Astrocyte (in vitro differentiated cells and primary cell): ENCODE results near the gene TRIO. TPM values are rescaled to one million over a fixed set of nuclear protein-coding genes. Genes with fewer than 3 reads are reported as not detected.

Source experiments
- DNase-seq: peaks from one replicate; pipeline ENCODE4 v3.0.0-alpha.2; 2010; ENCODE audit warnings: low read depth
- FAIRE-seq: peaks from 2 replicates; lab custom pipeline; 2011; peaks lifted over from hg19 to GRCh38; lab: Jason Lieb, UNC
- H2AFZ ChIP-seq: 2 replicates; pipeline ENCODE4 v1.6.0; 2012; ENCODE audit warnings: low read depth, low read length, inconsistent platforms
- H3K27ac ChIP-seq: 2 replicates; pipeline ENCODE4 v1.5.1; 2011; ENCODE audit warnings: low read depth, low read length, inconsistent platforms
- H3K27me3 ChIP-seq: 2 replicates; pipeline ENCODE4 v1.6.0; 2011; ENCODE audit warnings: low read length, inconsistent platforms; ENCODE audit not compliant: insufficient read depth
- H3K36me3 ChIP-seq: 2 replicates; pipeline ENCODE4 v1.5.1; 2011; ENCODE audit warnings: low read length, inconsistent platforms; ENCODE audit not compliant: insufficient read depth
- H3K4me1 ChIP-seq: 2 replicates; pipeline ENCODE4 v1.5.1; 2011; ENCODE audit warnings: low read length, inconsistent platforms; ENCODE audit not compliant: insufficient read depth
- H3K4me2 ChIP-seq: 2 replicates; pipeline ENCODE4 v1.6.0; 2012; ENCODE audit warnings: low read length, inconsistent platforms
- H3K4me3 ChIP-seq: 2 replicates; pipeline ENCODE4 v1.5.1; 2011; ENCODE audit warnings: low read depth, mild to moderate bottlenecking, low read length, inconsistent platforms; ENCODE audit not compliant: insufficient read depth
- H3K79me2 ChIP-seq: 2 replicates; pipeline ENCODE4 v1.6.0; 2012; ENCODE audit warnings: mild to moderate bottlenecking, low read length, inconsistent platforms; ENCODE audit not compliant: insufficient read depth
- H3K9ac ChIP-seq: 2 replicates; pipeline ENCODE4 v1.6.0; 2012; ENCODE audit warnings: mild to moderate bottlenecking, low read length, inconsistent platforms
- H3K9me3 ChIP-seq: 2 replicates; pipeline ENCODE4 v1.5.1; 2012; ENCODE audit warnings: low read depth, mild to moderate bottlenecking, low read length, inconsistent platforms; ENCODE audit not compliant: insufficient read depth
- H4K20me1 ChIP-seq: 2 replicates; pipeline ENCODE4 v1.6.0; 2012; ENCODE audit warnings: low read length, inconsistent platforms; ENCODE audit not compliant: insufficient read depth
- H3K27ac Mint-ChIP-seq: one replicate; pipeline ENCODE4 v1.8.0; 2021; ENCODE audit warnings: mild to moderate bottlenecking, mixed read lengths; ENCODE audit not compliant: unreplicated experiment
- H3K27me3 Mint-ChIP-seq: one replicate; pipeline ENCODE4 v1.8.0; 2021; ENCODE audit warnings: low read depth, mixed read lengths; ENCODE audit not compliant: unreplicated experiment
- H3K36me3 Mint-ChIP-seq: one replicate; pipeline ENCODE4 v1.8.0; 2021; ENCODE audit warnings: low read depth, mixed read lengths; ENCODE audit not compliant: unreplicated experiment
- H3K4me1 Mint-ChIP-seq: one replicate; pipeline ENCODE4 v1.8.0; 2021; ENCODE audit warnings: low read depth, mixed read lengths; ENCODE audit not compliant: unreplicated experiment
- H3K4me3 Mint-ChIP-seq: one replicate; pipeline ENCODE4 v1.8.0; 2021; ENCODE audit warnings: mild to moderate bottlenecking, moderate library complexity, mixed read lengths; ENCODE audit not compliant: unreplicated experiment
- H3K9me3 Mint-ChIP-seq: one replicate; pipeline ENCODE4 v1.8.0; 2021; ENCODE audit warnings: mild to moderate bottlenecking, mixed read lengths; ENCODE audit not compliant: unreplicated experiment
- CTCF ChIP-seq: IDR thresholded peaks from 2 replicates; pipeline ENCODE4 v1.5.1; 2011; ENCODE audit warnings: low read depth, mild to moderate bottlenecking, inconsistent platforms, low read length, moderate library complexity; ENCODE audit not compliant: insufficient read depth
- EZH2 ChIP-seq: IDR thresholded peaks from 2 replicates; pipeline ENCODE4 v1.6.1; 2012; ENCODE audit warnings: mild to moderate bottlenecking, low read length, inconsistent platforms; ENCODE audit not compliant: insufficient read depth
- total RNA-seq: library from RNA; stranded (reverse); gene quantifications from 2 replicates; pipeline ENCODE4 v1.2.1, GENCODE V29; 2021

TRIO gene
- total RNA-seq, 1 donor from 2014 or later = 347 TPM

GRCh38 chr5:14316471-14316870 is 173.3 kb downstream of the TRIO start:
- no peak overlapping the region for H2AFZ ChIP-seq
- no peak overlapping the region for H3K4me2 ChIP-seq
- H3K79me2 ChIP-seq = peaks cover 95% of the 10 kb centered on the region
- no peak overlapping the region for H3K4me3 ChIP-seq
- Mint-ChIP-seq H3K9me3 (no peaks in the 10 kb centered on the region), H3K27me3 (no peaks in the 10 kb centered on the region), H3K36me3 (peaks cover 30% of the 10 kb centered on the region), H3K4me1 (peaks cover 25% of the 10 kb centered on the region), H3K4me3 (no peak overlapping the region), H3K27ac (no peak overlapping the region)
- H3K36me3 ChIP-seq = peaks cover 82% of the 10 kb centered on the region
- DNase-seq = no peak
- H3K27me3 ChIP-seq = no peaks in the 10 kb centered on the region
- H4K20me1 ChIP-seq = peaks cover 82% of the 10 kb centered on the region
- TF ChIP-seq EZH2 (no peak), CTCF (no peak)
- H3K27ac ChIP-seq = no peak overlapping the region
- H3K4me1 ChIP-seq = peaks cover 4% of the 10 kb centered on the region
- H3K9me3 ChIP-seq = no peaks in the 10 kb centered on the region
- H3K9ac ChIP-seq = no peak overlapping the region
- no peak for FAIRE-seq

DNA sequence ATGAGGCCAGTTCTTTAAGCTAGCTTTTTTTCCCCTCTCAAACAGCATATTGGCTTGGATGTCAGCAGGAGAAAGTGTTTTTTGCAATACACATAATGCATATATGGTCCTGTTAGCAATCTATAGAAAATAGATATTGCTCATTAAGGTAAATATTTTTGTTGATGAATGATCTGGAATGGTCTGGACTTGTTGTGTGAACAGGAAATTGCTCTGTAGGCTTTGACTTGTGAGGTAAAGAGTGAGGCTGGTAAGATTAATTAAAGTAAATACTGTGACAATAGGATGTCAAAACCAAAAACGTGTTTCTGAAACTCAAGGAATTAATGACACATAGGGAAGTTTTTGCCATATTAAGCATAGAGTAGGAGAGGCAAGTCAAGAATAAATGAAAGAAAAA is 176.0 kb downstream of the TRIO start:
- peaks cover 88% of the 10 kb centered on the region for H4K20me1 ChIP-seq
- FAIRE-seq = no peak
- no peak overlapping the region for H2AFZ ChIP-seq
- H3K4me2 ChIP-seq = no peak overlapping the region
- no peak overlapping the region for H3K4me3 ChIP-seq
- peaks cover 94% of the 10 kb centered on the region for H3K79me2 ChIP-seq
- peaks cover 30% of the 10 kb centered on the region for H3K36me3 Mint-ChIP-seq
- no peaks in the 10 kb centered on the region for H3K27me3 Mint-ChIP-seq
- peaks cover 63% of the 10 kb centered on the region for H3K36me3 ChIP-seq
- no peaks in the 10 kb centered on the region for H3K27me3 ChIP-seq
- no peak overlapping the region for H3K4me3 Mint-ChIP-seq
- H3K9me3 Mint-ChIP-seq = no peaks in the 10 kb centered on the region
- TF ChIP-seq EZH2 = no peak
- H3K9me3 ChIP-seq = no peaks in the 10 kb centered on the region
- DNase-seq = no peak
- peaks cover 24% of the 10 kb centered on the region for H3K4me1 ChIP-seq
- peaks cover 38% of the 10 kb centered on the region for H3K4me1 Mint-ChIP-seq
- no peak overlapping the region for H3K9ac ChIP-seq
- no peak overlapping the region for H3K27ac Mint-ChIP-seq
- no peak overlapping the region for H3K27ac ChIP-seq

DNA sequence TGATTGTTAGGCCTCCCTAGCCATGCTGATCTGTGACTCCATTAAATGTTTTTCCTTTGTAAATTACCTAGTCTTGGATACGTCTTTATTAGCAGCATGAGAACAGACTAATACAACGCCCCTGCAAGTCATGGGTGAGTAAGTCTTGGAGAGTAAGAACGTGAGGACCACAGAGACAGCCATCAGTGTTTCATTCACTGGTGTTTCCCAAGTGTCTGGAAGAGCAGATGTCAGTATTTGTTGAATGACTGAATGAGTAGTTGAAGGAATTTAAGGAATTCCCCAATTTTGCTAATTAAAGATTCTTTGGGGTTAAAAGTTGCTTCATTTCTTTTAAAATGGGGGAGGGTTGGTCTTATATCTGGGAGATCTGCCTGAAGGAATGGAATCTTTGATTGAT is 178.8 kb downstream of the TRIO start:
- DNase-seq = no peak
- peaks cover 91% of the 10 kb centered on the region for H4K20me1 ChIP-seq
- H3K9me3 Mint-ChIP-seq = no peaks in the 10 kb centered on the region
- H3K9me3 ChIP-seq = no peaks in the 10 kb centered on the region
- peaks cover 34% of the 10 kb centered on the region for H3K36me3 Mint-ChIP-seq
- H3K4me1 Mint-ChIP-seq = peaks cover 53% of the 10 kb centered on the region
- H3K4me3 ChIP-seq = no peak overlapping the region
- no peak for TF ChIP-seq CTCF
- no peak for TF ChIP-seq EZH2
- H3K79me2 ChIP-seq = peaks cover 95% of the 10 kb centered on the region
- H3K4me2 ChIP-seq = no peak overlapping the region
- H3K27me3 ChIP-seq = no peaks in the 10 kb centered on the region
- H3K27me3 Mint-ChIP-seq = no peaks in the 10 kb centered on the region
- H2AFZ ChIP-seq = no peak overlapping the region
- peak overlapping the region; percentile 34 for H3K27ac ChIP-seq
- FAIRE-seq = no peak
- H3K9ac ChIP-seq = no peak overlapping the region
- no peak overlapping the region for H3K4me3 Mint-ChIP-seq
- H3K27ac Mint-ChIP-seq = peak overlapping the region; percentile 59
- H3K4me1 ChIP-seq = peaks cover 30% of the 10 kb centered on the region
- peaks cover 46% of the 10 kb centered on the region for H3K36me3 ChIP-seq
